NCI-H748 treated with DMSO at 0.1 percent for 48 hours (cell line): ENCODE data around the gene TMC6.
"Not testable (repeated sequence)": the region's sequence is repeated elsewhere in the genome, so short reads cannot be mapped to it uniquely, and the experiment has no call there.

Experiments used
- DNase-seq: peaks from one replicate; lab custom pipeline; 2025; lab: John Stamatoyannopoulos, UW

The TMC6 gene

DNA sequence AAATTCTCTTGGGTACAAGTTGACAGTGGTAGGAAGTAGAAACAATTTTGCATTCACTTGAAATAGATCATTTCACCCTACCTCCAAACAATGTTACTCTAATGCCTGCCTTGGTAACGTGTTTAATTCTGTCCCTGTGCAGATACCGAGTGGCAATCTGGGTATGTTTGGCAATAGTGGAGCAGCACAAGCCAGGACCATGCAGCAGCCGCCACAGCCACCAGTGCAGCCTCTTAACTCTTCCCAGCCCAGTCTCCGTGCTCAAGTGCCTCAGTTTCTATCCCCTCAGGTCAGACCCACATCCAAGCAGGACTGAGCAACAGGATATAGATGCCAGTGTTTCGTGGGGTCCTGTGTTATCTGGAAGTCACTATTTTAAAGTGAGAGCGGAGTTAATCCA lies 49.3 kb downstream of the TMC6 start:
- DNase-seq: no peak

GRCh38 chr17:78075545-78075944 lies 53.0 kb downstream of the TMC6 start:
- DNase-seq: no peak

GRCh38 chr17:78075011-78075410 lies 53.5 kb downstream of the TMC6 start:
- DNase-seq: no peak

- no peak for DNase-seq
Observed at GRCh38 chr17:78072961-78073360, 55.6 kb downstream of the TMC6 start.

DNA sequence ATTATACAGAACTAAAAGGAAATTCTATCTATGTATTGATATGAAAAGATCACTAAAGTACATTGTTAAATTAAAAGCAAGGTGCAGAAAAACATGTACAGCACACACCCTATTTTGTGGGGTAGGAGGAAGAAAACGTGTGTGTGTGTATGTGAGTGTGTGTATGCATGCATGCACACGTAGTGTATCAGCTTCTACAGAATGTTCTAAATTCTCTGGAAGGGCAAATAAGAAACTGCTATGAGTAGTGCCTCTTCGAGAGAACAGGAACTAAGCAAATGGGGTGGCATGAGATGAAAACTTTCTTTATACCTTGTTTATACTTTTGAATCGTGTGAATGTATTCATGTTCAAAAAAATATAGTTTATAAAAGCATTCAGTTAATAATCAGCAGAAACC lies 58.9 kb downstream of the TMC6 start:
- no peak for DNase-seq

DNA sequence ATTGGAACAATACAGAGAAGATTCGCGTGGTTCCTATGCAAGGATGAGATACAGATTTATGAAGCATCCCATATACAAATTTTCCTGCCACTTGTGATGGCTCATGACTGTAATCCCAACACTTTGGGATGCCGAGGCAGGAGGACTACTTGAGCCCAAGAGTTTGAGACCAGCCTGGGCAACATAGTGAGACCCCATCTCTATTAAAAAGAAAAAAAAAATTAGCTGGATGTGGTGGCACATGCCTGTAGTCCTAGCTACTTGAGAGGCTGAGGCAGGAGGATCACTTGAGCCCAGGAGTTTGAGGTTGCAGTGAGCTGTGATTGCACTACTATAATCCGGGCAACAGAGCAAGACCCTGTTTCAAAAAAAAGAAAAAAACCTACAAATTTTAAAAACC lies 61.6 kb downstream of the TMC6 start:
- not testable (repeated sequence) for DNase-seq

- no peak for DNase-seq
Observed at GRCh38 chr17:78064708-78065107, 63.8 kb downstream of the TMC6 start.

- no peak for DNase-seq
Observed at GRCh38 chr17:78063489-78063888, 65.1 kb downstream of the TMC6 start.

GRCh38 chr17:78062596-78062995 lies 66.0 kb downstream of the TMC6 start:
- no peak for DNase-seq
